Measurements from ENCODE around the gene CCDC51. TPM values are rescaled to one million over a fixed set of nuclear protein-coding genes. Genes with fewer than 3 reads are reported as not detected.

CCDC51 gene
- total and polyA plus RNA-seq, 9 of the 15 experiments (the other 6 are each of a cell fraction or from before 2014, with no cell fraction given): 6.5 to 18.6 (median 15.7) TPM

GRCh38 chr3:48465531-48466378 lies 25.8 kb upstream of the CCDC51 start:
- DNase-seq (ENCODE audit: extremely low read depth in 1 of 4, low spot score in 3 of 4) (peak; percentile 69 to 88 (median 82)), ATAC-seq (peak; percentile 94), FAIRE-seq (peak; percentile 97)
- POLR2A ChIA-PET: interaction anchor here (1.0 to 1.2 kb wide), 2 partner anchors 17 to 26 kb away, joined by 4 to 5 read pairs; partner anchors contain the start of genes CCDC51 and TMA7
- H3K9me3 ChIP-seq (replicated peaks; ENCODE audit: control insufficient read depth, insufficient read depth, low read depth, low read length): no peaks in the 10 kb centered on the region
- H3K9me1 ChIP-seq (ENCODE audit: control insufficient read depth, insufficient read depth, low read length): no peaks in the 10 kb centered on the region
- H3K27ac ChIP-seq (ENCODE audit: extremely low read depth, low read depth, low read length): peak overlapping the region; percentile 88
- peak overlapping the region; percentile 68 to 83; a peak in 3 of 4 replicates for H3K9ac ChIP-seq (ENCODE audit: insufficient read depth in 1 of 2, low read depth in 2 of 2, low read length in 2 of 2)
- H3K4me3 ChIP-seq: no peak overlapping the region
- 53% methylated on average over 15 of the region's 21 CpGs for WGBS (ENCODE audit: insufficient coverage, low coverage, missing lambda C conversion rate)
- CTCF ChIA-PET (ENCODE audit: low intra/inter-chr PET ratio): interaction anchor here (0.8 kb wide), 1 partner anchor 83 kb away, joined by 4 read pairs; no protein-coding TSS in a partner anchor
- no TSS peak for BruUV-seq (replicated peaks)
- H3K36me3 ChIP-seq (ENCODE audit: control insufficient read depth, insufficient read depth, low read length): peaks cover 45% of the 10 kb centered on the region; the same call in 2 of the 3 replicates
- peaks cover 6 to 48% of the 10 kb centered on the region in 2 experiments for H3K4me1 ChIP-seq (replicated peaks in 1 of 2; ENCODE audit: control insufficient read depth in 2 of 2, insufficient read depth in 2 of 2, low read length in 2 of 2)
- H3K79me2 ChIP-seq (ENCODE audit: control insufficient read depth, insufficient read depth, low read length): peaks cover 4% of the 10 kb centered on the region; the same call in 2 of the 3 replicates
- in situ Hi-C loops (cut with MboI) (loop anchor here (5.0 kb wide), 1 partner anchor 92 kb away; the partner anchor contains the start of gene PFKFB4), intact Hi-C loops (cut with micrococcal nuclease) (loop anchor here (1.0 kb wide), 2 partner anchors 42 to 90 kb away; no protein-coding TSS in a partner anchor)
- H2AFZ ChIP-seq (ENCODE audit: low read depth, low read length): peak overlapping the region; percentile 45; the same call in 1 of the 2 replicates
- no peaks in the 10 kb centered on the region for H3K27me3 ChIP-seq (ENCODE audit: control insufficient read depth in 2 of 2, insufficient read depth in 2 of 2, low read length in 2 of 2)
- peak overlapping the region; percentile 46; the same call in 1 of the 2 replicates for H3K4me2 ChIP-seq (ENCODE audit: insufficient read depth, low read length)
- no peaks in the 10 kb centered on the region; the same call in 1 of the 2 replicates for H4K20me1 ChIP-seq (replicated peaks; ENCODE audit: control insufficient read depth, insufficient read depth, low read length)
- TF ChIP-seq EZH2 (IDR thresholded peaks at IDR 0.05; ENCODE audit: borderline replicate concordance, low read depth, low read length): no peak
- no peak for TF ChIP-seq EGR1 (conservative IDR thresholded peaks at IDR 0.05)
- peak; percentile 98 for TF ChIP-seq FOXJ2 (tag; IDR thresholded peaks at IDR 0.05)
- no peak for TF ChIP-seq ZNF609 (CRISPR knock-in tag; IDR thresholded peaks at IDR 0.05; ENCODE audit: borderline replicate concordance)
- no peak for TF ChIP-seq ZBTB49 (CRISPR knock-in tag; IDR thresholded peaks at IDR 0.05; ENCODE audit: borderline replicate concordance)

Measured in K562 (cell line).